SIG-M5 treated with dmso at 0.1 percent for 504 hours (cell line): Measurements from ENCODE around the gene ICAM1.
A peak's percentile ranks its signal among the peaks of the same experiment; 100 is the strongest.
"Not testable (repeated sequence)": the region's sequence is repeated elsewhere in the genome, so short reads cannot be mapped to it uniquely, and the experiment has no call there.

Experiments used
- DNase-seq: peaks from one replicate; lab custom pipeline; 2025; ENCODE audit not compliant: unreplicated experiment; lab: John Stamatoyannopoulos, UW

The ICAM1 gene

DNA sequence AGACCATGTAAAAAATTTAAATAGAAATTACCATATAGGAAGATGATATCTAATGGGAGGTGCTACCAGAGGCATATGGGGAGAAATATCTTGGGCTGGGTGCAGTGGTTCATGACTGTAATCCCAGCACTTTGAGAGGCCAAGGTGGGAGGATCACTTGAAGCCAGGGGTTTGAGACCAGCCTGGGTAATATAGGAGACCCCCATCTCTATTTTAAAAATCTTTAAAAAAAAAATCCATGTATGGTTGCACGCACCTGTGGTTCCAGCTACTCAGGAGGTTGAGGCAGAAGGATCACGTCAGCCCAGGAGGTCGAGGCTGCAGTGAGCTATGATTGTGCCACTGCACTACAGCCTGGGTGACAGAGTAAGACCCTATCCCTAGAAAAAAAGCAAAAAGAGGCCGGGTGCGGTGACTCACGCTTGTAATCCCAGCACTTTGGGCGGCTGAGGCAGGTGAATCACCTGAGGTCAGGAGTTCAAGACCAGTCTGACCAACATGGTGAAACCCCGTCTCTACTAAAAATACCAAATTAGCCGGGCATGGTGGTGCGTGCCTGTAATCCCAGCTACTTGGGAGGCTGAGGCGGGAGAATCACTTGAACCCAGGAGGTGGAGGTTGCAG, 29.0 kb upstream of the ICAM1 start:
- DNase-seq = not testable (repeated sequence)

DNA sequence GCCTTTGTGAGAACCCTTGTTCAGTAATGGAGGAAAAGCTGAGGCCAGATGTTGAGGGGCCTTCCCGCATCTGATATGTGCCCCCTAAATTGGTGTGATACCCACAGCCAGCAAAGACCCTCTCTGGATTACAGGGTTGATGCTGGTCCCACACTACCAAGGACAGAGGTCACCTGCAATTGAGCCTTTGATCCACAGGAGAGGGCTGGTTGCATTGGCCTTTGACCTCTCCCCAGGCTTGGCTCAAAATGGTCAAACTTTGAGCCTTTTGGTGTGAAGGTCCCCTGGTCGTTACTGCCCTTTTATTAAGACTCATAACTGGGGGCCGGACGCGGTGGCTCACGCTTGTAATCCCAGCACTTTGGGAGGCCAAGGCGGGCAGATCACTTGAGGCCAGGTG, 27.3 kb upstream of the ICAM1 start:
- DNase-seq = no peak

DNA sequence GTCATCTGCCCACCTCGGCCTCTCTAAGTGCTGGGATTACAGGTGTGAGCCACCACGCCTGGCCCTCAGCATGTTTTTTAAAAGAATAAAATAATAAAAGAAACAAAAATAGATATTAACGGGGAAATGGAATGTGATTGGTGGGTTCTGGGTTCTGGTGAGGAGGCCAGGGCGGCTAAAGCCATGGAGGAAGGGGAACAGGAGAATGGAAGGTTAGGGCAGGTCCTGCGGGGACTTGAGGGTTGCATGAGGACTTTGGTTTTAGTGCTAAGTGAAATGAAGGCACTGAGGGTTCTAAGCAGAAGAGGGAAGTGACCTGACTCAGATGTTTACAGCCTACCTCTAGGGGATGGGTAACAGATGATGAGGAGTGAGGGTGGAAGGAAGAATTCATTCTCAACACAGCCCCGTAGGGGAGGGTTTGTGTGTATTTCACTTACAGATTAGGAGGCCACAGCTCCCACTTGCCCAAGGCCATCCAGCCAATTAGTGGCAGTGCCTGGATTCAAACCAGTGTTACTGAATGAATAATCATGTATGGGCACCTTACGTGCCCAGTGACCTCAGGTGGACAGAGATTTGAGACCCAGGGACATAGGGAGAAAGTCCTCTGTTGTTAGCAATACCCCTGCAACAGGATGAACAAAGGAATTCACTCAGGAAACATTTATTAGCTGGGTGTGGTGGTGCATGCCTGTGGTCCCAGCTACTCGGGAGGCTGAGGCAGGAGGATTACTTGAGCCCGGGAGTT, 25.6 kb upstream of the ICAM1 start:
- no peak for DNase-seq

DNA sequence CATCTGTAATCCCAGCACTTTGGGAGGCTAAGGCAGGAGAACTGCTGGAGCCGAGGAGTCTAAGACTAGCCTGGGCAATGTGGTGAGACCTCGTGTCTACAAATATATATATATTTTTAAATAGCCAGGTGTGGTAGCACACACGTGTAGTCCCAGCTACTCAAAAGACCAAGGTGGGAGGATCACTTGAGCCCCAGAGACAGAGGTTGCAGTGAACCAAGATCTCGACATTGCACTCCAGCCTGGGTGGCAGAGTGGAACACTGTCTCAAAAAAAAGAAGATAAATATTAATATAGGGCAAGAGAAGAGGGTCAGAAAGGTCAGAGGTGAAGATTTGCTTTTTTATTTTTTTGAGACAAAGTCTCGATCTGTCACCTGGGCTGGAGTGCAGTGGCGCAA, 24.4 kb upstream of the ICAM1 start:
- no peak for DNase-seq

DNA sequence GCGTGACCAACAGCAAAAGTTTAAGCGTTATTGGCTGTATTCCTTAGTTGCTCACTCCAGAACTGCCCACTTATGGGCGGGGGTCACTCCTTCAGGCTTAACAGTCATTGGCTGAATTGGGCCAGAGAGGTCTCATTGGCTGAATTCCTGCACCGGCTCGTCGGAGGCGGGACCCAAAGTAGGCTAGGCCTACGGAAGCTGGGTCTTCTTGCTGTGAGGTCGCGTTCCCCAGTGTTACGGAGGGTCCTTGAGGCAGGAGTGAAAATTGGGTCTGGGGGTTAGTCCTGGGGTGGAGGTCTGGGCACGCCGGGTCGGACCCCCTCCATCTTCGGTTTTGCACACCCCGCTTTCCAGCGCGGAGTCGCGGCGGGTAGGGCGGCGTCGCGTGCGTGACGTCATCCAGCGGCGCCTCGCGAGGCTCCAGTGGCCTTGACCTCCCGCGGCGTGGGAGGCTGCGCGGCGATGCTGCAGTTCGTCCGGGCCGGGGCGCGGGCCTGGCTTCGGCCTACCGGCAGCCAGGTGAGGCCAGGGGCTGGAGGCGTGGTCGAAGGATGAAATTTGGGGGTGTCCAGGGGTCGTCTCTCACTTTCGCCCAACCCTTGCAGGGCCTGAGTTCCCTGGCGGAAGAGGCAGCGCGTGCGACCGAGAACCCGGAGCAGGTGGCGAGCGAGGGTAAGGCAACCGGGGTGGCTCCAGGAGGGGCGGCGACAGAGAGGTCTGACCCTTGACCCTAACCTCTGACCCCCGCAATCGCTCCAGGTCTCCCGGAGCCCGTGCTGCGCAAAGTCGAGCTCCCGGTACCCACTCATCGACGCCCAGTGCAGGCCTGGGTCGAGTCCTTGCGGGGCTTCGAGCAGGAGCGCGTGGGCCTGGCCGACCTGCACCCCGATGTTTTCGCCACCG, 18.9 kb upstream of the ICAM1 start, which contains the start of gene MRPL4:
TSS of gene MRPL4 (plus strand) at position 423 of the 903 bp plus-strand sequence. CDS start at position 463, 40 bp downstream.
- DNase-seq = peak; percentile 99

DNA sequence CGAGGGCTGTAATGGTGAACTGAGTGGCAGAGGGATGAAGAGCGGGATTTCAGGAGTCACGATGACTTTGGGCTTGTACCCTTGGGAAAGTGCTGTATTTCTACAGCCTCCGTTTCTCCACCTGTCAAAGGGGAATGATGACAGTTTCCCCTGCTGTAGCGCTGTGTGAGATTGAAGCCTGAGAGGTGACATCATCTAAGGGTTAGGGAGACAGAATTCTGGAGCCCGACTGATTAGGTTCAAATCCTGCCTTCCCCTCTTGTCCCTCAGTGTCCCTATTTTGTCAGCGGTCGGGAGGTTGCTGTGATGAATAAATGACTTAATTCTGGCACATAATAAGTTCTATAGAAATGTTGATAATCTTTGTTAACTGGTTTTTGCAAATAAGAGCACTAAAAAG, 18.2 kb upstream of the ICAM1 start:
- no peak for DNase-seq

DNA sequence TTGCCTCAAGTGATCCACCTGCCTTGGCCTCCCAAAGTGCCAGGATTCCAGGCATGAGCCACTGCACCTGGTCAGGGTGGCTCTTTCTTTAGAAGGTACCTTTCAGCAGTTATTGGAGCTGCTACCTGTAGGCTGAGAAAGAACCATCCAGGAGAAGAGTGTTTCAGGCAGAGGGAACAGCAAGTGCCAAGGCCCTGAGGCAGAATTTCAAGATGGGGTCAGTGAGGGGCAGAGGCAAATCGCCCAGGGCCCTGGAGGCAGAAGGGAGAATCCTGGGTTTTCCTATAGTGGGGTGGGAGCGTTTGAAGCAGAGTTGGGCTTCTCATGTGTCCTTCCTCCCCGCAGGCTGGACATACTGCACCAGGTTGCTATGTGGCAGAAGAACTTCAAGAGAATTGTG, 16.7 kb upstream of the ICAM1 start:
- no peak for DNase-seq

DNA sequence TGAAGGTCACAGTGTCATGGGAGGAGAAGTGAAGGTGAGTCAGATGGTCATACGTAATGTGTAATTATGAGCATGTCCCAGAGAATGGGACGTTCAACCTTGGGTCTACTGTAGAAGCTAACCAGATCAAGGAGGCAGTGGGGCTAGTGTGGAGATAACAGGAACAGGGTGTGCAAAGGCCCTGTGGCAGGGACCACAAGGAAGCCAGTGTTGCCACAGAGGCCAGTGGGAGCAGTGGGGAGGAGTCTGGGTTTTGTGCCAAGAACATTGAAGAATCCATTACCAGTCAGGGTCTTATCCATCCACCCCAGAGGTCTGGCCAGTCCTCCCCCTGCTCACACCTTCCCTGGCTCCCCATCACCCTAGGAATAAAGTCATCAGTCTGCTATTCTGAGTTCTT, 15.6 kb upstream of the ICAM1 start:
- no peak for DNase-seq

DNA sequence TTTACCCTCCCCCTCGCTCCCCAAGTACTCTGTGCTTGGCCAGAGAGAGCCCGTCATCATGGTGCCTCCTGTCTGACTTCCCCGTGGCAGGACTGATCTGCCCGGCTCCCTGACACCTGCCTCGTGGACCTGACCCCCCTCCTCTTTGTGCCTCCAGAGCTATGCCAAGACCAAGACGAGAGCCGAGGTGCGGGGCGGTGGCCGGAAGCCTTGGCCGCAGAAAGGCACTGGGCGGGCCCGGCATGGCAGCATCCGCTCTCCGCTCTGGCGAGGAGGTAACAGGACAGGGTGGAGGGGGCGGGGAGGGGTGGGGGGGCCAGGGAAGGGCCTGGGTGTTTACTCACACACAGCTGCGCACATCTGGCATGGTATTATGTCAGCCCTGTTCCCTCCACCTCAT, 14.4 kb upstream of the ICAM1 start:
- no peak for DNase-seq

DNA sequence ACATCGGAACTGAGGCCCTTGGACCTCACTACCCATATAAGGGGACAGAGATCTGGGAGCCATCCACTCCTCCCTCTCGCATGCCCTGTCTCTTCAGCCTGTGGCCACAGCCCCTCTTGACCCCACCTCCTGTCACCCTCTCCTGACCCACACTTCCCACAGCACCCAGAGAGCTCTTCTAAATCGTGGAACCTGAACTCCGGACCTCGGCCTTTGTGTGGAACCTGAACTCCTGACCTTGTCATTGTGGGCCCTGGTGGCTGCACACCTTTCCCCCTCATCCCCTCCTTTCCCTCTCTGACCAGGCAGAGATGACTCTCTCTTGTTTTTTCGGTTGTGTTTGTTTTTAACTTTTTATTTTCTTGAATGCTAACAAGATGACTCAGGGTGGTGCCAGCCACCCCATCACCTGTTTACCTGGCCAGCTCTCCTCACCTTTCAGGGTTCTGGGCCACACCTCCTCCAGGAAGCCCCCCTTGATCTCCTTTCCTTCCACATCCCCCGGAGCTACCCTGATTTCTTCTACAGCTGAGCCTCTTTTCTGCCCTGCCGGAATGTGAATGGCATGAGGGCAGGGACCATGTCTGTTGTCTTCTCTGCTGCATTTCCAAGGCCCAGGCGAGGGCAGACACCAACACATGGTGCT, 13.8 kb upstream of the ICAM1 start:
- DNase-seq = no peak

DNA sequence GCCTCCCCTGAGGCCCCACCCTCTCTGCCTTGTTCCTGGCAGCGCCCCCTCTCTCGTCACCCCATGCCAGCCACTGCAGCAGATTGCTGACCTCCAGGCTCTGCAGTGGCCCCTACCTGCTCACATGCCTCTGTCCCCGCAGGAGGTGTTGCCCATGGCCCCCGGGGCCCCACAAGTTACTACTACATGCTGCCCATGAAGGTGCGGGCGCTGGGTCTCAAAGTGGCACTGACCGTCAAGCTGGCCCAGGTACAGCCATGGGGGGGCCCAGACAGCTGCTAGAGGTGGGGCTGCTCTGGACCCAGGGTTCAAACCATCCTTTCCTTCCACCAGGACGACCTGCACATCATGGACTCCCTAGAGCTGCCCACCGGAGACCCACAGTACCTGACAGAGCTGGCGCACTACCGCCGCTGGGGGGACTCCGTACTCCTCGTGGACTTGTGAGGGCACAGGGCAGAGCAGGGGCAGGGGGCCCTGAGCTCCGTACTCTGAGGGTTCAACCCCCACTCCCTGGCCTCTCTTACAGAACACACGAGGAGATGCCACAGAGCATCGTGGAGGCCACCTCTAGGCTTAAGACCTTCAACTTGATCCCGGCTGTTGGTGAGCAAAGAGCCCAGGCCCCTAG, 12.7 kb upstream of the ICAM1 start:
- DNase-seq = no peak

DNA sequence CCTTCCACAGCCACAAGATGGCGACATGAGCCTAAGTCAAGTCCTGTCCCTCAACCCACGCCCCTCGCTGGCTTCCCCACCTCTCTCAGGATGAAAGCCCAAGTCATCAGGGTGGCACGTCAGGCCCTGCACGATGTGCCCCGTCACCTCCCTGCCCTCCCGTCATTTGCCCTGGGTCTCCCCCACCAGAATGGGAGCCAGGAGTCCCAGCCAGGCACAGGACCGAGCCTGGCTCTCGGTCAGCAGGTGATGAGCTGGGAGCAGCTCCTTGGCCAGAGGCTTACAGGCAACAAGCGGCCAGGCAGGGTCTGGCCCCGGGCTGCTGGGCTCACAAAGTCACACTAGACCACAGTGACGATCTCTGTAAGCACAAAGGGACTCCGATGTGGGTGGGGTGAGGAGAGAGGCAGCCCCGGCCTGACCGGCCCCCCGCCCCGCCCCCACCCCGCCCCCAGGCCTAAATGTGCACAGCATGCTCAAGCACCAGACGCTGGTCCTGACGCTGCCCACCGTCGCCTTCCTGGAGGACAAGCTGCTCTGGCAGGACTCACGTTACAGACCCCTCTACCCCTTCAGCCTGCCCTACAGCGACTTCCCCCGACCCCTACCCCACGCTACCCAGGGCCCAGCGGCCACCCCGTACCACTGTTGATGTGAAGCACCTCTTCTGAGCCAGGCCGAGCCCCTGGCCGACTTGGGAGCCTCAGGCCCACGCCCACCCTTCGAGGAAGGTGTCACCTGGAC, 11.6 kb upstream of the ICAM1 start:
- DNase-seq = peak; percentile 80

DNA sequence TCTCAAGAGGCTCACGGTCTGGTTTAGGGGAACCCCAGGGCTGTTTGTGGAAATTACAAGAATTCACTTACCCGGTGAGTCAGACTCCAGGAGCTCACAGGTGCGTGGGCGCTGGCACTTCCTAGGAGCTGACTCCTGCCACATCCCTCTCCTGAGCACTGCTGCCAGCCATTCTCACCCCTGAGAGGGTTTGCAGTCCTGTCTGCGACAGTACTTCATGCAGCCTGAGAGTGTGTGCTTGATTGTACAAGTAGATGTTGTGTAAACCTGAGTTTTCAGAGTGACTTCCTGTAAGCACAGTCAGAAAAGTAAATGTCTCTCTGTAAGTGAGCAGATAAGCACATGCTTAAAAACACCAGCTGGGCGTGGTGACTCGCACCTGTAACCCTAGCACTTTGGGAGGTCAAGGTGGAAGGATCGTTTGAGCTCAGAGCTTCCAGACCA, 10.8 kb upstream of the ICAM1 start:
- DNase-seq = no peak

DNA sequence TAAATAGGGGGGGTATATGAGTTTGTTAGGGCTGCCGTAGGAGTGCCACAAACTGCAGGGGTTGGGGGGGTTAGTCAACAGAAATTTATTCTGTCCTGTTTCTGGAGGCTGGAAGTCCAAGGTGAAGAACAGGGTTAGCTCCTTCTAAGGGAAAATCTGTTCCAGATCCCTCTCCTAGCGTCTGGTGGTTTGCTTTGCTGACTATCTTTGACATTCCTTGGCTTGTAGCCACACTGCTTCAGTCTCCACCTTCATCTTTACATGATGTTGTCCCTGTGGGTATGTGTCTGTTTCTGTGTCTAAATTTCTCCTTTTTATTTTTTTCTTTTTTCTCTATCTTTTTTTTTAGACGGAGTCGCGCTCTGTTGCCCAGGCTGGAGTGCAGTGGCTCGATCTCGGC, 8.1 kb upstream of the ICAM1 start:
- no peak for DNase-seq

DNA sequence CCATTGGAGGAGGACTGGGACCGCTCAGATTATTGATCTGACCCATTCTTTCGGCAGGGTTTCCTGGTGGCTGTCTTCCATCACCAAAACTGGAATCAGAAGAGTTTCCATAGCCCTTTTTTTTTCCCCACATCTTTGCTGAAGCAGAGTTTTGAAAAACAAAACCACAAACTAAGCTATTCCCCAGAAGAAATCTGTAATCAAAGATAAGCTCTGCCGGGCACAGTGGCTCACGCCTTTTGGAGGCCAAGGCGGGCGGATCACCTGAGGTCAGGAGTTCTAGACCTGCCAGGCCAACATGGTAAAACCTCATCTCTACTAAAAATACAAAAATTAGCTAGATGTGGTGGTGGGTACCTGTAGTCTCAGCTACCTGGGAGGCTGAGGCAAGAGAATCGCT, 4.2 kb upstream of the ICAM1 start:
- DNase-seq = no peak

DNA sequence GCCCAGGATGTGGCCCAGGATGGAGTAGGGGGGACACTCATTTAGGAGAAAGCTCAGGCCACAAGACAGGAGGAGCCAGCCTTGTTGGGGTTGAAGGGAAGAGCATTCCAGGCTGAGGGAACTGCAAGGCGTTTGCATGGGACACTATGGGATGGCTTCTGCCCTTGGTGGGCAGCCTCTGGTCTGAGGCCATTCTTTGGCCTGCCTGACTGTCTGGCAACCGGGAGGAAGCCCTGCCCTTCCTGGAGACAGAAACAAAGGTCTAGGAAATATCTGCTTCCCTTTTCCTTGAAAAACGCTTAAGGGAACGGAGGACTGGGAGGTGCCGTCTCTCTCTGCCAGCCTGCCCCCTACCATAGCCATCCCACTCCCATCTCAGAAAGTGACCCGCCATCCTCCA, 2.8 kb upstream of the ICAM1 start:
- DNase-seq = no peak

DNA sequence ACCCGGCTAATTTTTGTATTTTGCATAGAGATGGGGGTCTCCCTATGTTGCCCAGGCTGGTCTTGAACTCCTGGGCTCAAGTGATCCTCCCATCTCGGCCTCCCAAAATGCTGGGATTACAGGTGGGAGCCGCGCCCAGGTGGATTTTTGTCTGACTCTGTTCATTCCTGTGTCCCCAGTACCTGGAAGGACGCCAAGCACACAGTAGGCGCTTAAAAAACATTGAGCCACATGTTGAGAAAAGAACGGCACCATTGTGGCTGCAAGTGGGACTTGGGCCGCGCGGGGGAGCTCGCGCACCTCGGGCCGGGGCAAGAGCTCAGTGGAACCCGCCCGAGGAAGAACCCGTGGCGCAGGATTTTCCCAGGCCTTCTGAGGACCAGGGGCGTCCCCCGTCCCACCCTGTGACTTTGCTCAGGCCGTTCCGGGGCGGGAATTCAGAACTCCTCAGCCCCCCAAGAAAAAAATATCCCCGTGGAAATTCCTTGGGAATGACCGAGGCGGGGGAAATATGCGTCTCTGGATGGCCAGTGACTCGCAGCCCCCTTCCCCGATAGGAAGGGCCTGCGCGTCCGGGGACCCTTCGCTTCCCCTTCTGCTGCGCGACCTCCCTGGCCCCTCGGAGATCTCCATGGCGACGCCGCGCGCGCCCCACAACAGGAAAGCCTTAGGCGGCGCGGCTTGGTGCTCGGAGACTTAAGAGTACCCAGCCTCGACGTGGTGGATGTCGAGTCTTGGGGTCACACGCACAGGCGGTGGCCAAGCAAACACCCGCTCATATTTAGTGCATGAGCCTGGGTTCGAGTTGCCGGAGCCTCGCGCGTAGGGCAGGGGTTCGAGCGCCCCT, 1.4 kb upstream of the ICAM1 start:
- peak; percentile 68 for DNase-seq

DNA sequence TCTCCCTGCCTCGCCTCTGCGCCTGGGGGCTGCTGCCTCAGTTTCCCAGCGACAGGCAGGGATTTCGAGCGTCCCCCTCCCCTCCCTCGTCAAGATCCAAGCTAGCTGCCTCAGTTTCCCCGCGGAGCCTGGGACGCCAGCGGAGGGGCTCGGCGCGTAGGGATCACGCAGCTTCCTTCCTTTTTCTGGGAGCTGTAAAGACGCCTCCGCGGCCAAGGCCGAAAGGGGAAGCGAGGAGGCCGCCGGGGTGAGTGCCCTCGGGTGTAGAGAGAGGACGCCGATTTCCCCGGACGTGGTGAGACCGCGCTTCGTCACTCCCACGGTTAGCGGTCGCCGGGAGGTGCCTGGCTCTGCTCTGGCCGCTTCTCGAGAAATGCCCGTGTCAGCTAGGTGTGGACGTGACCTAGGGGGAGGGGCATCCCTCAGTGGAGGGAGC, 722 bp upstream of the ICAM1 start:
- peak; percentile 54 for DNase-seq

DNA sequence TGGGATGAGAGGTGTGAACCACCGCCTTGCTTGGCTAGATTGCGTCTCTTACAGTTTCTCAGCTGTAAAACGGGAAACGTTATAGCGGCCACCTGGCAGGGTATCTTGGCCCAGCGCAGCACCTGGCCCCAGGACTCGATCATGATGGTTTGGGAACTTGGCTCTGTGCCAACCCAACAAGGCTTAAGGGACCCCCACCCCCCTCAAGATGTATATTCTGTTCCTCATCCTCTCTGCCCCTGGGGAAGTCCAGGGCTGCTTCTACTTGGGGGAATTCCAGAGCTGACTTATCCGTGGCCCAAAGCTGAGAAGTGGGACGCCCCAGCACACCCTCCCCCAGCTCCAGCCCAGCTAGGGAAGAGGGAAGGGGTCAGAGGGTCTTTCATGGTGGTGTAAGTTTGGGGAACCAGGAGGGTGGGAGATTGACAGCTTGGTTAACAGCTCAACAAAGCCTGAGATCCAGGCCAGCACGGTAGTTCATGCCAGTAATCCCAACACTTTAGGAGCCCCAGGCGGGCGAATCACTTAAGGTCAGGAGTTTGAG, 695 bp downstream of the ICAM1 start:
- no peak for DNase-seq
